ENCODE measurements around the gene CNIH2. TPM values are rescaled to one million over a fixed set of nuclear protein-coding genes. Genes with fewer than 3 reads are reported as not detected.

CNIH2 gene
- total and polyA plus RNA-seq, 2 of the 13 experiments (the other 11 are each of a cell fraction or from before 2014, with no cell fraction given): 0.60 to 0.69 TPM

GRCh38 chr11:66328302-66329144 lies 50.5 kb downstream of the CNIH2 start (continued):
- TF ChIP-seq GATAD2A (CRISPR knock-in tag; IDR thresholded peaks at IDR 0.05) (peak; percentile 80), RFX3 (CRISPR knock-in tag; IDR thresholded peaks at IDR 0.05) (no peak), ZC3H13 (CRISPR knock-in tag; IDR thresholded peaks at IDR 0.05) (peak; percentile 73; the same call in 1 of the 2 replicates), MTA3 (CRISPR knock-in tag; IDR thresholded peaks at IDR 0.05) (no peak), CENPT (CRISPR knock-in tag; IDR thresholded peaks at IDR 0.05; ENCODE audit: low read depth) (no peak), GLI4 (CRISPR knock-in tag; IDR thresholded peaks at IDR 0.05; ENCODE audit: borderline replicate concordance) (no peak), MIXL1 (CRISPR knock-in tag; IDR thresholded peaks at IDR 0.05) (peak; percentile 80), ZNF7 (CRISPR knock-in tag; IDR thresholded peaks at IDR 0.05) (no peak), PBX2 (CRISPR knock-in tag; IDR thresholded peaks at IDR 0.05) (no peak), HMGXB3 (CRISPR knock-in tag; IDR thresholded peaks at IDR 0.05; ENCODE audit: borderline replicate concordance) (no peak), UBTF (CRISPR knock-in tag; IDR thresholded peaks at IDR 0.05) (peak; percentile 50; the same call in 1 of the 2 replicates), ATF7 (IDR thresholded peaks at IDR 0.05) (no peak), ATF7 (CRISPR knock-in tag; IDR thresholded peaks at IDR 0.05) (no peak), ZNF280D (CRISPR knock-in tag; IDR thresholded peaks at IDR 0.05) (0 out of 2 replicates have a peak, but pooled peaks have one; percentile 12), ZNF75D (CRISPR knock-in tag; IDR thresholded peaks at IDR 0.05; ENCODE audit: borderline replicate concordance) (no peak), ZNF354B (CRISPR knock-in tag; IDR thresholded peaks at IDR 0.05) (no peak), TBL1XR1 (IDR thresholded peaks at IDR 0.05; ENCODE audit: borderline replicate concordance, low read length, partially characterized antibody) (no peak), ZNF614 (CRISPR knock-in tag; IDR thresholded peaks at IDR 0.05; ENCODE audit: borderline replicate concordance) (peak; percentile 65; the same call in 1 of the 2 replicates), ZNF367 (CRISPR knock-in tag; IDR thresholded peaks at IDR 0.05; ENCODE audit: borderline replicate concordance) (peak; percentile 57; the same call in 1 of the 2 replicates)

Measured in HepG2 (cell line).